Mesenchymal stem cell (in vitro differentiated cells and primary cell): ENCODE data around the gene EDRF1.

Source experiments
- DNase-seq: peaks from one replicate; pipeline ENCODE4 v3.0.0-alpha.2; 2013
- H2AFZ ChIP-seq: one replicate; pipeline ENCODE4 v1.6.1; 2013; ENCODE audit warnings: low read depth, mild to moderate bottlenecking, control low read depth, inconsistent platforms, low read length, moderate library complexity
- H2AK5ac ChIP-seq: 2 replicates; pipeline ENCODE4 v1.6.1; 2013; ENCODE audit warnings: low read length, moderate library complexity, mild to moderate bottlenecking, inconsistent platforms; ENCODE audit not compliant: severe bottlenecking
- H2BK120ac ChIP-seq: one replicate; pipeline ENCODE4 v1.6.1; 2013; ENCODE audit warnings: low read depth, mild to moderate bottlenecking, inconsistent platforms, low read length, moderate library complexity
- H2BK12ac ChIP-seq, 2 experiments: one replicate each; pipeline ENCODE4 v1.6.1; 2013; ENCODE audit warnings: inconsistent platforms in 2 of 2, low read length in 2 of 2, mild to moderate bottlenecking in 2 of 2, moderate library complexity in 2 of 2, control low read depth in 1 of 2
- H2BK15ac ChIP-seq: one replicate; pipeline ENCODE4 v1.6.1; 2013; ENCODE audit warnings: mild to moderate bottlenecking, low read depth, inconsistent platforms; ENCODE audit not compliant: poor library complexity, severe bottlenecking
- H2BK5ac ChIP-seq: 2 replicates; pipeline ENCODE4 v1.6.1; 2013; ENCODE audit warnings: low read depth, mild to moderate bottlenecking, low read length, control low read depth, inconsistent platforms; ENCODE audit not compliant: poor library complexity, severe bottlenecking
- H3K14ac ChIP-seq, 2 experiments: one replicate each; pipeline ENCODE4 v1.6.1; 2013; ENCODE audit warnings: inconsistent platforms in 2 of 2, low read length in 2 of 2, control low read depth in 1 of 2, mild to moderate bottlenecking in 1 of 2, moderate library complexity in 1 of 2
- H3K18ac ChIP-seq, 2 experiments: one replicate each; pipeline ENCODE4 v1.6.1; 2013; ENCODE audit warnings: inconsistent platforms in 2 of 2, low read length in 2 of 2, control low read depth in 1 of 2, low read depth in 1 of 2, mild to moderate bottlenecking in 1 of 2
- H3K23ac ChIP-seq, 2 experiments: one replicate each; pipeline ENCODE4 v1.6.1; 2013; ENCODE audit warnings: inconsistent platforms in 2 of 2, low read length in 2 of 2, mild to moderate bottlenecking in 2 of 2, moderate library complexity in 2 of 2, control low read depth in 1 of 2
- H3K27ac ChIP-seq: 2 replicates; pipeline ENCODE4 v1.5.1; 2013; ENCODE audit warnings: mild to moderate bottlenecking, moderate library complexity, low read length, control low read depth, inconsistent platforms; ENCODE audit not compliant: poor library complexity, severe bottlenecking
- H3K27me3 ChIP-seq, 2 experiments: 2 replicates each; pipeline versions ENCODE4 v1.6.1 to v1.7.0; 2013; ENCODE audit warnings: low read length in 2 of 2, mild to moderate bottlenecking in 2 of 2, moderate library complexity in 2 of 2, control low read depth in 1 of 2, inconsistent platforms in 1 of 2; ENCODE audit not compliant: control insufficient read depth in 1 of 2, insufficient read depth in 1 of 2
- H3K36me3 ChIP-seq, 2 experiments: 2 replicates each; pipeline versions ENCODE4 v1.6.1 to v1.7.0; 2013; ENCODE audit warnings: low read length in 2 of 2, control low read depth in 1 of 2, inconsistent platforms in 1 of 2, low read depth in 1 of 2, mild to moderate bottlenecking in 1 of 2; ENCODE audit not compliant: insufficient read depth in 2 of 2, control insufficient read depth in 1 of 2
- H3K4ac ChIP-seq, 2 experiments: one replicate each; pipeline ENCODE4 v1.6.1; 2013; ENCODE audit warnings: inconsistent platforms in 2 of 2, low read length in 2 of 2, mild to moderate bottlenecking in 2 of 2, moderate library complexity in 2 of 2, control low read depth in 1 of 2, low read depth in 1 of 2
- H3K4me1 ChIP-seq: 2 replicates; pipeline ENCODE4 v1.6.1; 2013; ENCODE audit warnings: low read depth, low read length, control low read depth; ENCODE audit not compliant: control insufficient read depth, insufficient read depth
- H3K4me2 ChIP-seq: 2 replicates; pipeline ENCODE4 v1.6.1; 2013; ENCODE audit warnings: low read length, mild to moderate bottlenecking, inconsistent platforms; ENCODE audit not compliant: poor library complexity, severe bottlenecking
- H3K4me3 ChIP-seq, 2 experiments: 2 replicates each; pipeline versions ENCODE4 v1.5.1 to v1.7.0; 2013; ENCODE audit warnings: low read length in 2 of 2, mild to moderate bottlenecking in 2 of 2, control low read depth in 1 of 2, low read depth in 1 of 2; ENCODE audit not compliant: insufficient read depth in 1 of 2
- H3K79me1 ChIP-seq: replicated peaks from 2 replicates; pipeline ENCODE4 v1.6.1; 2013; ENCODE audit warnings: mild to moderate bottlenecking, control low read depth, low read length, inconsistent platforms; ENCODE audit not compliant: poor library complexity, severe bottlenecking
- H3K9ac ChIP-seq: 2 replicates; pipeline ENCODE4 v1.7.0; 2013; ENCODE audit warnings: mild to moderate bottlenecking, low read length, moderate library complexity
- H3K9me3 ChIP-seq: 2 replicates; pipeline ENCODE4 v1.7.0; 2013; ENCODE audit warnings: mild to moderate bottlenecking, low read length; ENCODE audit not compliant: control insufficient read depth
- H4K8ac ChIP-seq: one replicate; pipeline ENCODE4 v1.6.1; 2013; ENCODE audit warnings: inconsistent platforms, mild to moderate bottlenecking, low read length, moderate library complexity
- H4K91ac ChIP-seq: one replicate; pipeline ENCODE4 v1.6.1; 2013; ENCODE audit warnings: mild to moderate bottlenecking, low read length, inconsistent platforms
- WGBS: methylation state at CpG from one replicate; pipeline ENCODE4 v1.1.7; 2013; ENCODE audit warnings: mixed read lengths; 5-methylcytosine and 5-hydroxymethylcytosine counted together

EDRF1 gene

GRCh38 chr10:125773687-125774543, 54.4 kb downstream of the EDRF1 start:
- H3K23ac ChIP-seq = no peak overlapping the region
- no peak overlapping the region for H3K4ac ChIP-seq
- no peak overlapping the region for H2BK15ac ChIP-seq
- 96% methylated on average over 64 of the region's 75 CpGs for WGBS
- H3K27ac ChIP-seq = no peak overlapping the region
- DNase-seq = no peak
- peaks cover 5 to 6% of the 10 kb centered on the region in 2 experiments for H3K36me3 ChIP-seq
- no peak overlapping the region for H3K4me3 ChIP-seq
- H3K4me2 ChIP-seq = no peak overlapping the region
- no peak overlapping the region for H3K14ac ChIP-seq
- no peak overlapping the region for H4K91ac ChIP-seq
- H3K9me3 ChIP-seq = no peaks in the 10 kb centered on the region
- H2AK5ac ChIP-seq = no peak overlapping the region
- peaks cover 13% of the 10 kb centered on the region in 2 experiments for H3K27me3 ChIP-seq
- peaks cover 3% of the 10 kb centered on the region for H3K4me1 ChIP-seq
- H3K79me1 ChIP-seq = no peaks in the 10 kb centered on the region
- H3K9ac ChIP-seq = no peak overlapping the region
- no peak overlapping the region for H2BK12ac ChIP-seq
- H2AFZ ChIP-seq = no peak overlapping the region
- no peak overlapping the region for H4K8ac ChIP-seq
- H2BK5ac ChIP-seq = no peak overlapping the region
- no peak overlapping the region for H2BK120ac ChIP-seq
- no peak overlapping the region for H3K18ac ChIP-seq

DNA sequence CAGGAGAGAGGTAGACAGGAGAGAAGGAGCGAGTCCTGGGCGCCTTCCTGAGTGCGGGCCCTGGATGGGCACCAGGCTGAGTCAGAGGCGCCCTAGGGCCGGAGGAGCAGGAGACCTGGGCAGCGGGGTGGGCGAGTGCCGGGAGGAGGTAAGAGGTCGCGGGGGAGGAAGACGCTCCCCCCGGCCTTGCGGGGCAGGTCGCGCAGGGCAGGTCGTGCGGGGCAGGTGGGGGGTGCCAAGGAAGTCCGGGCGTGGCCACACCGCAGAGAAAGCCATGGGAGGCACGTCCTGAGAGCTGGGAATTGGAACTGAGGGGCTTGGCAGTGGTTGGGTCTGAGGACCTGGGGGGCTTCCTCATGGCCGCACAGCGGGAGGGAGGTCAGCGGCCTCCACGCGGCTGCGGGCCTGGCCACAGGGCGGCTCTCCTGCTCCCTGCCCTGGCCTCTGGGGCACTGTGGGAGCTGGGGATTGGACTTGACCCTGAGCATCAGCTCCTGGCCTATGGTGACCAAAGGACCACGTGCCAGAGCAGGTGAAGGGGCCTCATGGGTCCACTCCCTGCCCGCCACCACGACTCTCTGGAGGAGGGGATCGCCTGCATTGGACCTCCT, 55.2 kb downstream of the EDRF1 start:
- no peak overlapping the region for H2BK120ac ChIP-seq
- H3K4me3 ChIP-seq = no peak overlapping the region
- no peak overlapping the region for H3K14ac ChIP-seq
- no peak overlapping the region for H3K4ac ChIP-seq
- DNase-seq = no peak
- no peak overlapping the region for H3K23ac ChIP-seq
- peaks cover 3% of the 10 kb centered on the region for H3K4me1 ChIP-seq
- no peak overlapping the region for H2BK15ac ChIP-seq
- H3K36me3 ChIP-seq = no peaks in the 10 kb centered on the region
- H2AFZ ChIP-seq = no peak overlapping the region
- no peak overlapping the region for H3K18ac ChIP-seq
- H2BK5ac ChIP-seq = no peak overlapping the region
- H3K4me2 ChIP-seq = no peak overlapping the region
- WGBS = 94% methylated on average over 32 of the region's 32 CpGs
- H3K79me1 ChIP-seq = no peaks in the 10 kb centered on the region
- no peaks in the 10 kb centered on the region for H3K9me3 ChIP-seq
- H3K9ac ChIP-seq = no peak overlapping the region
- H2AK5ac ChIP-seq = no peak overlapping the region
- H2BK12ac ChIP-seq = no peak overlapping the region
- peak overlapping the region; percentile 28 for H4K91ac ChIP-seq
- H4K8ac ChIP-seq = no peak overlapping the region
- H3K27me3 ChIP-seq = peaks cover 13 to 14% of the 10 kb centered on the region in 2 experiments
- no peak overlapping the region for H3K27ac ChIP-seq

DNA sequence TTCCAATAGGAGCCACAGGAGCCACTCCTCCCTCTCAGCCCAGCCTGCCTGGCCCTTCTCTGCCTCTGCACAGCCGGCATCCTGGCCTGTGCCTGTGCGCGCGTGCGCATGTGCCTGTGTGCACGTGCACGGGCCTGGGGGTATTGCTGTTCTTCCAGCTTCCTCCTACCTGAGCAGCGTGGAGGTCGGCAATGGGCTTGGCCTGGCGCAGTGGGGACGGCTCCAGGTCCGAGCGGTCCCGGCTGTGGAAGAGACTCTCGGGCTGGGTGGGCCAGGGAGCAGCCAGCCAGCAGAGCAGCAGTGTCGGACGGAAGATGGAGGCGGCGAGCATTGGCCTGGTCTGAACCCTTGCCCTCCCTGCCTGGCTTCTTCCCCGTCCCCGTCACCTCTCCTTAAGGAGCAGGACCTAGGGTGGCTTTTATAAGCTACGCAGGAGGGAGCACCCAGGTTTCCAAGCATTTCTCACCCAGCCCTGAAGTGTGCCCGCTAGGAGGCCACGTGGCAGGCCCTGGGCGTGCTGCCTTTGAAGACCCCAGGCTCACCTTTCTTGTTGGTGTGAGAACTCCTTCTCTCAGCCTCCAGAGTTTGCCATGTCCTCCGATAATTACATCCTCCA, 56.1 kb downstream of the EDRF1 start, which contains the start of gene MMP21:
MMP21 (minus strand) TSS at position 331 of the 616 bp plus-strand sequence; CDS start at position 331, 0 bp downstream.
- 94% methylated on average over 26 of the region's 26 CpGs for WGBS
- Histone ChIP-seq H2AK5ac (no peak within 1 kb of the TSS), H3K18ac (no peak within 1 kb of the TSS), H3K4ac (no peak within 1 kb of the TSS), H2BK120ac (no peak within 1 kb of the TSS), H3K9me3 (no peaks in the 10 kb centered on the region), H2BK5ac (no peak within 1 kb of the TSS), H3K4me3 (no peak within 1 kb of the TSS), H3K36me3 (no peaks in the 10 kb centered on the region), H2BK15ac (no peak within 1 kb of the TSS), H3K9ac (no peak within 1 kb of the TSS), H3K27me3 (peaks cover 13 to 19% of the 10 kb centered on the region in 2 experiments), H3K14ac (no peak within 1 kb of the TSS), H3K4me1 (peaks cover 3% of the 10 kb centered on the region), H2AFZ (no peak within 1 kb of the TSS), H3K27ac (no peak within 1 kb of the TSS), H3K23ac (no peak within 1 kb of the TSS), H3K79me1 (no peaks in the 10 kb centered on the region), H4K8ac (no peak within 1 kb of the TSS), H3K4me2 (no peak within 1 kb of the TSS), H4K91ac (no peak within 1 kb of the TSS), H2BK12ac (no peak within 1 kb of the TSS)
- no peak for DNase-seq

DNA sequence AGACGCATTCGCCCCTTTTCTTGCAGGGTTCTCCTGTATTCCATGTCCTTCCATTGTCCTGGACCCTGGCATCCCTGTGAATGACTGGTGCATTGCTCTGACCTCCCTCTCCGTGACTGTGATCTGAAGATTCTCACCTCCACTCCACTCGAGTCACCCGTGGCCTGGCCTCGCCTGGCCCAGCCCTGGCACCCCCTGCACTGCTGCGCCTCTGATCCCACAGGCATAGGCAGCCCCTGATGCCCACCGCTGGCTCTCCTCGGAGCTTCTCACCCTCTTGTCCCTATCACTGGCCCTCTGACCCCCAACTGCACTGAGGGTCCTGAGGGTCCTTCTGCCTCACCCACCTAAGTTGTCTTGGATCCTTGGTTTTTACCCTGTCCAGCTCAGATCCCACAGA, 58.3 kb downstream of the EDRF1 start:
- Histone ChIP-seq H4K91ac (no peak overlapping the region), H3K18ac (no peak overlapping the region), H3K4me1 (peaks cover 3% of the 10 kb centered on the region), H3K79me1 (no peaks in the 10 kb centered on the region), H3K14ac (no peak overlapping the region), H2AFZ (no peak overlapping the region), H2AK5ac (no peak overlapping the region), H3K23ac (no peak overlapping the region), H3K27me3 (peaks cover 13 to 19% of the 10 kb centered on the region in 2 experiments), H2BK12ac (no peak overlapping the region), H3K9me3 (no peaks in the 10 kb centered on the region), H2BK120ac (no peak overlapping the region), H3K4ac (no peak overlapping the region), H2BK5ac (no peak overlapping the region), H3K4me2 (no peak overlapping the region), H3K27ac (no peak overlapping the region), H2BK15ac (no peak overlapping the region), H3K9ac (no peak overlapping the region), H3K36me3 (no peaks in the 10 kb centered on the region), H4K8ac (no peak overlapping the region), H3K4me3 (no peak overlapping the region)
- WGBS = 92% methylated on average over 9 of the region's 9 CpGs
- no peak for DNase-seq
